Neural cell (in vitro differentiated cells): ENCODE measurements around the gene GPR18. TPM values are rescaled to one million over a fixed set of nuclear protein-coding genes. Genes with fewer than 3 reads are reported as not detected.

Experiments
- H2AFZ ChIP-seq: fragments of 200-600, 300-800 bp; sonication (generic), shearing (Covaris generic); 2 replicates; pipeline ENCODE4 v1.6.0; 2014; ENCODE audit warnings: low read depth, mild to moderate bottlenecking, antibody characterized with exemption, low read length, moderate library complexity
- H3F3A ChIP-seq: fragments of 200-600 bp; shearing (Covaris generic); 2 replicates; pipeline ENCODE4 v1.6.1; 2016; ENCODE audit warnings: mild to moderate bottlenecking, moderate library complexity, mixed read lengths, antibody characterized with exemption, low read length; ENCODE audit not compliant: insufficient read depth, poor library complexity, severe bottlenecking
- H3K27ac ChIP-seq: fragments of 200-600, 300-800 bp; sonication (generic), shearing (Covaris generic); 2 replicates; pipeline ENCODE4 v1.5.1; 2014; ENCODE audit warnings: mild to moderate bottlenecking, low read length, moderate library complexity
- H3K27me3 ChIP-seq: fragments of 300-800, 200-600 bp; sonication (generic), shearing (Covaris generic); 2 replicates; pipeline ENCODE4 v1.6.0; 2014; ENCODE audit warnings: mild to moderate bottlenecking, low read depth, low read length, moderate library complexity; ENCODE audit not compliant: insufficient read depth
- H3K36me3 ChIP-seq: fragments of 300-800, 200-600 bp; sonication (generic), shearing (Covaris generic); 2 replicates; pipeline ENCODE4 v1.5.1; 2014; ENCODE audit warnings: mild to moderate bottlenecking, antibody characterized with exemption, low read length, moderate library complexity; ENCODE audit not compliant: insufficient read depth
- H3K4me2 ChIP-seq: fragments of 300-800, 200-600 bp; sonication (generic), shearing (Covaris generic); 2 replicates; pipeline ENCODE4 v1.6.0; 2014; ENCODE audit warnings: mild to moderate bottlenecking, low read length
- H3K4me3 ChIP-seq: fragments of 300-800, 200-600 bp; sonication (generic), shearing (Covaris generic); 2 replicates; pipeline ENCODE4 v1.5.1; 2014; ENCODE audit warnings: mild to moderate bottlenecking, low read length, moderate library complexity
- H3K79me2 ChIP-seq: fragments of 200-600 bp; shearing (Covaris generic); replicated peaks from 2 replicates; pipeline ENCODE4 v1.6.0; 2014; ENCODE audit warnings: mild to moderate bottlenecking, low read length, moderate library complexity; ENCODE audit not compliant: insufficient read depth
- H3K9ac ChIP-seq: fragments of 300-800, 200-600 bp; sonication (generic), shearing (Covaris generic); 2 replicates; pipeline ENCODE4 v1.6.1; 2016; ENCODE audit warnings: mild to moderate bottlenecking, low read length, mixed read lengths
- H3K9me2 ChIP-seq: fragments of 200-600 bp; shearing (Covaris generic); 2 replicates; pipeline ENCODE4 v1.6.1; 2016; ENCODE audit warnings: mild to moderate bottlenecking, low read length, mixed read lengths; ENCODE audit not compliant: insufficient read depth
- H3K9me3 ChIP-seq: fragments of 200-600, 300-800 bp; sonication (generic), shearing (Covaris generic); 2 replicates; pipeline ENCODE4 v1.6.1; 2016; ENCODE audit warnings: mild to moderate bottlenecking, mixed run types, low read length, moderate library complexity, mixed read lengths
- H4K20me1 ChIP-seq: fragments of 200-600 bp; shearing (Covaris generic); 2 replicates; pipeline ENCODE4 v1.6.1; 2016; ENCODE audit warnings: mild to moderate bottlenecking, mixed run types; ENCODE audit not compliant: insufficient read depth
- EP300 ChIP-seq: fragments of 450-650 bp; conservative IDR thresholded peaks from 2 replicates; pipeline ENCODE4 v1.6.1; 2014; ENCODE audit warnings: antibody characterized with exemption, mild to moderate bottlenecking, moderate library complexity; ENCODE audit not compliant: poor library complexity, severe bottlenecking
- EZH2 ChIP-seq: fragments of 200-600, 300-800 bp; shearing (Covaris generic), sonication (generic); IDR thresholded peaks from 2 replicates; pipeline ENCODE4 v1.6.1; 2014; ENCODE audit warnings: antibody characterized with exemption, low read length, borderline replicate concordance, mild to moderate bottlenecking; ENCODE audit not compliant: insufficient read depth, poor library complexity, severe bottlenecking
- MXI1 ChIP-seq: fragments of 450-650 bp; conservative IDR thresholded peaks from 2 replicates; pipeline ENCODE4 v1.6.1; 2014; ENCODE audit warnings: antibody characterized with exemption, mild to moderate bottlenecking; ENCODE audit not compliant: poor library complexity, severe bottlenecking
- POLR2AphosphoS5 ChIP-seq: IDR thresholded peaks from 2 replicates; pipeline ENCODE4 v1.6.1; 2012
- RAD21 ChIP-seq: fragments of 450-650 bp; conservative IDR thresholded peaks from 2 replicates; pipeline ENCODE4 v1.6.1; 2014; ENCODE audit warnings: antibody characterized with exemption, mild to moderate bottlenecking, moderate library complexity
- SMC3 ChIP-seq: fragments of 450-650 bp; conservative IDR thresholded peaks from 2 replicates; pipeline ENCODE4 v1.6.1; 2014; ENCODE audit warnings: antibody characterized with exemption, mild to moderate bottlenecking, moderate library complexity; ENCODE audit not compliant: poor library complexity
- TAF1 ChIP-seq: IDR thresholded peaks from 2 replicates; pipeline ENCODE4 v1.6.1; 2012; ENCODE audit warnings: low read depth
- polyA plus RNA-seq: library from polyadenylated mRNA; depleted of rRNA; stranded (reverse); fragments of >200 nt; gene quantifications from 2 replicates; pipeline ENCODE4 v1.2.3, GENCODE V29; 2014
- TF ChIP-seq, protein P1 (sequence below): IDR thresholded peaks from 2 replicates; pipeline ENCODE4 v1.6.1; 2012; ENCODE audit warnings: borderline replicate concordance

GPR18 gene
- polyA plus RNA-seq, 1 donor from 2014 or later = not detected

DNA sequence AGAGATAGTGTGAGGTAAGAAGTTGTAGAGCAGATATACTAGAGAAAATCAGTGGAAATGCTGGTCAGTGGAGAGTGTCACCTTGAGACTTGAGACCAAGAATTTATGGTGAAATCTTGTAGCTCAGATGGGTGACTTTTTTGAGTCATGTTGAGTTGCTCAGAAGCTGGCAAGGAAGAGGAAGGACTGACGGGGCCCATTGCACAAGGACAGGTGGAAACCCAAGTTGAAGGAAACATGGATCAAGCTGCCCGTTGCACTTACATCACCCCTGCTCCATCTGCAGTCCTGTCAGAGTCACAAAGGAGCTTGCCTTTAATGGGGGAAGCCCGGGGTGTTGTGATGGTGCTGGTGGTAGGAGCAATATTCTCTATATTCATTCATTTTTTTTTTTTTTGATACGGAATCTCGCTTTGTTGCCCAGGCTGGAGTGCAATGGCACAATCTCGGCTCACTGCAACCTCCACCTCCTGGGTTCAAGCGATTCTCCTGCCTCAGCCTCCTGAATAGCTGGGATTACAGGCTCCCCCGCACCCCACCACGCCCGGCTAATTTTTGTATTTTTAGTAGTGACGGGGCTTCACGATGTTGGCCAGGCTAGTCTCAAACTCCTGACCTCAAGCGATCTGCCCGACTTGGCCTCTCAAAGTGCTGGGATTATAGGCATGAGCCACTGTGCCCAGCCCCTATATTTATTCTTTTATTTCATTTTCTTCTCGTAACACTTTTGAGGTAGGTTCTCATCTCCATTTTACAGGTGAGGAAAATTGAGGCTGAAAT lies 30.1 kb downstream of the GPR18 start:
- no peaks in the 10 kb centered on the region for H3K9me2 ChIP-seq
- no peaks in the 10 kb centered on the region for H3K27me3 ChIP-seq
- no peak overlapping the region for H3K9ac ChIP-seq
- H2AFZ ChIP-seq = no peak overlapping the region
- H3K4me2 ChIP-seq = no peak overlapping the region
- H3K27ac ChIP-seq = no peak overlapping the region
- TF ChIP-seq POLR2AphosphoS5 (no peak), TAF1 (no peak), MXI1 (no peak), RAD21 (no peak), EP300 (no peak)
- TF ChIP-seq, protein P1, sequence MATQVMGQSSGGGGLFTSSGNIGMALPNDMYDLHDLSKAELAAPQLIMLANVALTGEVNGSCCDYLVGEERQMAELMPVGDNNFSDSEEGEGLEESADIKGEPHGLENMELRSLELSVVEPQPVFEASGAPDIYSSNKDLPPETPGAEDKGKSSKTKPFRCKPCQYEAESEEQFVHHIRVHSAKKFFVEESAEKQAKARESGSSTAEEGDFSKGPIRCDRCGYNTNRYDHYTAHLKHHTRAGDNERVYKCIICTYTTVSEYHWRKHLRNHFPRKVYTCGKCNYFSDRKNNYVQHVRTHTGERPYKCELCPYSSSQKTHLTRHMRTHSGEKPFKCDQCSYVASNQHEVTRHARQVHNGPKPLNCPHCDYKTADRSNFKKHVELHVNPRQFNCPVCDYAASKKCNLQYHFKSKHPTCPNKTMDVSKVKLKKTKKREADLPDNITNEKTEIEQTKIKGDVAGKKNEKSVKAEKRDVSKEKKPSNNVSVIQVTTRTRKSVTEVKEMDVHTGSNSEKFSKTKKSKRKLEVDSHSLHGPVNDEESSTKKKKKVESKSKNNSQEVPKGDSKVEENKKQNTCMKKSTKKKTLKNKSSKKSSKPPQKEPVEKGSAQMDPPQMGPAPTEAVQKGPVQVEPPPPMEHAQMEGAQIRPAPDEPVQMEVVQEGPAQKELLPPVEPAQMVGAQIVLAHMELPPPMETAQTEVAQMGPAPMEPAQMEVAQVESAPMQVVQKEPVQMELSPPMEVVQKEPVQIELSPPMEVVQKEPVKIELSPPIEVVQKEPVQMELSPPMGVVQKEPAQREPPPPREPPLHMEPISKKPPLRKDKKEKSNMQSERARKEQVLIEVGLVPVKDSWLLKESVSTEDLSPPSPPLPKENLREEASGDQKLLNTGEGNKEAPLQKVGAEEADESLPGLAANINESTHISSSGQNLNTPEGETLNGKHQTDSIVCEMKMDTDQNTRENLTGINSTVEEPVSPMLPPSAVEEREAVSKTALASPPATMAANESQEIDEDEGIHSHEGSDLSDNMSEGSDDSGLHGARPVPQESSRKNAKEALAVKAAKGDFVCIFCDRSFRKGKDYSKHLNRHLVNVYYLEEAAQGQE = no peak
- H3K4me3 ChIP-seq = no peak overlapping the region
- H3K79me2 ChIP-seq = peaks cover 12% of the 10 kb centered on the region
- H3K9me3 ChIP-seq = no peaks in the 10 kb centered on the region
- H3F3A ChIP-seq = no peaks in the 10 kb centered on the region
- no peaks in the 10 kb centered on the region for H4K20me1 ChIP-seq
- no peaks in the 10 kb centered on the region for H3K36me3 ChIP-seq

DNA sequence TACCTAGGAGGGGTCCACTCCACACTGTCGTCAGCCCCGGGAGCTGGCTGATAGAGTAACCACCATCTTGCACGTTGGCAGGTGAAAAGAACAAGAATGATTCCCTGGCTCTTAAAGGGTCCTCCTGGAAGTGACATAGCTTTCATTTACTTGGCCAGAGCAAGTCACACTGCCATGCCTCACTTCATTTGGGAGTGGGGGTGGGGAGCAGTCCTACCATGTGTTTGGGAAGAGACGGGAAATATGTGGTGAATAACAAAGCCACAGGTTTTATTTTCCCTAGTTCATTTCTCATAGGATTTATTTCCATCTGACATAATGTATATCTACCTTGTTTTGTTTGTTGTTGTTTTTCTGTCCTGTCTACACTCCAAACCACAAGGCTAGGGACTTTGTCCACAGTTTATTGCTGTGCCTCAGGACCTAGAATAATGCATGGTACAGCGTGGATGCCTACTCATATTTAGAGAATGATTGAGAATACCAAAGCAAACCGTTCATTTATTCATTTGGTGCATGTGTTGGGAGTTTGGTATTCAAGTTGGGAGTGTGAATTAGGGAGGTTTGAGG lies 30.8 kb downstream of the GPR18 start:
- peaks cover 17% of the 10 kb centered on the region for H3K79me2 ChIP-seq

More for the DNA sequence above, 30.8 kb downstream of the GPR18 start:
- Histone ChIP-seq H3K27ac (no peak overlapping the region), H2AFZ (no peak overlapping the region), H3K27me3 (no peaks in the 10 kb centered on the region), H3K4me2 (no peak overlapping the region), H4K20me1 (no peaks in the 10 kb centered on the region), H3K36me3 (no peaks in the 10 kb centered on the region), H3K9me3 (peaks cover 2% of the 10 kb centered on the region), H3F3A (no peaks in the 10 kb centered on the region), H3K9me2 (no peaks in the 10 kb centered on the region), H3K4me3 (no peak overlapping the region), H3K9ac (no peak overlapping the region)
- TF ChIP-seq POLR2AphosphoS5 = no peak
- TF ChIP-seq, protein P1 = no peak
- no peak for TF ChIP-seq SMC3
- TF ChIP-seq RAD21 = no peak
- no peak for TF ChIP-seq EP300
- no peak for TF ChIP-seq TAF1
- TF ChIP-seq EZH2 = no peak
- no peak for TF ChIP-seq MXI1
